ENCODE measurements around the gene ALPG. TPM values are rescaled to one million over a fixed set of nuclear protein-coding genes. Genes with fewer than 3 reads are reported as not detected.

ALPG gene
- total and polyA plus RNA-seq, 2 donors (not counting 3 experiments of a cell fraction or from before 2014, with no cell fraction given): not detected

GRCh38 chr2:232372231-232373208 lies 34.1 kb upstream of the ALPG start:
- no peaks in the 10 kb centered on the region for H3K9me1 ChIP-seq (replicated peaks; ENCODE audit: control insufficient read depth, extremely low read depth, insufficient read depth, low read length)
- CTCF ChIA-PET: interaction anchor here (1.3 to 1.6 kb wide), 3 partner anchors 36 to 472 kb away, joined by 3 to 7 read pairs (median 4); no protein-coding TSS in a partner anchor
- H2AFZ ChIP-seq (ENCODE audit: low read depth, low read length): no peak overlapping the region
- TF ChIP-seq CTCF (IDR thresholded peaks at IDR 0.05; ENCODE audit: extremely low read depth in 1 of 2, insufficient read depth in 1 of 2, low read depth in 1 of 2, low read length in 2 of 2) (no peak), FOS (IDR thresholded peaks at IDR 0.05; ENCODE audit: borderline replicate concordance, insufficient read depth, low read length) (no peak)
- POLR2A ChIA-PET: no interaction called here
- no peaks in the 10 kb centered on the region for H3K36me3 ChIP-seq (ENCODE audit: control insufficient read depth in 2 of 2, extremely low read depth in 1 of 2, insufficient read depth in 2 of 2, low read length in 2 of 2)
- no TSS peak for BruUV-seq (replicated peaks)
- DNase-seq (ENCODE audit: low read depth, low spot score): no peak
- no peak for FAIRE-seq
- H3K4me3 ChIP-seq (replicated peaks in 1 of 3; ENCODE audit: insufficient read depth in 1 of 3, low read depth in 1 of 3, low read length in 3 of 3): no peak overlapping the region
- no peak overlapping the region for H3K27ac ChIP-seq (ENCODE audit: insufficient read depth, low read depth, low read length)
- H3K4me2 ChIP-seq (ENCODE audit: insufficient read depth, low read length): no peak overlapping the region
- intact Hi-C loops (cut with micrococcal nuclease): no loop called here
- no peaks in the 10 kb centered on the region for H3K79me2 ChIP-seq (ENCODE audit: control insufficient read depth, insufficient read depth, low read length)
- H3K9me3 ChIP-seq (replicated peaks; ENCODE audit: control insufficient read depth, insufficient read depth, low read length): no peaks in the 10 kb centered on the region
- H3K9ac ChIP-seq (replicated peaks; ENCODE audit: extremely low read depth, insufficient read depth, low read length): no peak overlapping the region
- dilution Hi-C loops (cut with MboI; ENCODE audit: extremely low pct_ligation_motif_present, low sequenced_read_pairs): no loop called here
- no peaks in the 10 kb centered on the region for H3K4me1 ChIP-seq (ENCODE audit: control insufficient read depth, extremely low read depth, insufficient read depth, low read length)
- no peaks in the 10 kb centered on the region for H4K20me1 ChIP-seq (replicated peaks; ENCODE audit: control insufficient read depth, extremely low read depth, insufficient read depth, low read length)
- H3K27me3 ChIP-seq (ENCODE audit: control insufficient read depth in 2 of 2, insufficient read depth in 2 of 2, low read length in 2 of 2): peaks cover 5 to 13% of the 10 kb centered on the region in 2 experiments

GRCh38 chr2:232374356-232374755 lies 32.3 kb upstream of the ALPG start:
- dilution Hi-C loops (cut with MboI; ENCODE audit: extremely low pct_ligation_motif_present, low sequenced_read_pairs): no loop called here
- intact Hi-C loops (cut with micrococcal nuclease): no loop called here
- TF ChIP-seq, protein P1, sequence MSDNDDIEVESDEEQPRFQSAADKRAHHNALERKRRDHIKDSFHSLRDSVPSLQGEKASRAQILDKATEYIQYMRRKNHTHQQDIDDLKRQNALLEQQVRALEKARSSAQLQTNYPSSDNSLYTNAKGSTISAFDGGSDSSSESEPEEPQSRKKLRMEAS (IDR thresholded peaks at IDR 0.05; ENCODE audit: insufficient read depth, insufficient read length): no peak
- TF ChIP-seq GATA2 (IDR thresholded peaks at IDR 0.05; ENCODE audit: insufficient read depth, insufficient read length, low read depth, low read length) (no peak), MYC (IDR thresholded peaks at IDR 0.05; ENCODE audit: low read depth, low read length) (no peak), POLR2A (IDR thresholded peaks at IDR 0.05; ENCODE audit: low read depth, low read length) (no peak), EZH2 (IDR thresholded peaks at IDR 0.05; ENCODE audit: borderline replicate concordance, low read depth, low read length, severe bottlenecking) (no peak), JUN (IDR thresholded peaks at IDR 0.05; ENCODE audit: borderline replicate concordance, insufficient read depth, insufficient read length, low read depth) (no peak), CTCF (IDR thresholded peaks at IDR 0.05; ENCODE audit: extremely low read depth in 1 of 2, insufficient read depth in 1 of 2, low read depth in 1 of 2, low read length in 2 of 2) (no peak), POLR2AphosphoS5 (IDR thresholded peaks at IDR 0.05; ENCODE audit: insufficient read depth, low read depth, low read length) (no peak), FOS (IDR thresholded peaks at IDR 0.05; ENCODE audit: borderline replicate concordance, insufficient read depth, low read length) (no peak)

More at GRCh38 chr2:232374356-232374755, 32.3 kb upstream of the ALPG start:
- H2AFZ ChIP-seq (ENCODE audit: low read depth, low read length): no peak overlapping the region
- no peaks in the 10 kb centered on the region for H3K79me2 ChIP-seq (ENCODE audit: control insufficient read depth, insufficient read depth, low read length)
- ChIA-PET POLR2A (no interaction called here), CTCF (interaction anchor here (1.3 to 1.6 kb wide), 2 partner anchors 468 to 474 kb away, joined by 3 to 7 read pairs; no protein-coding TSS in a partner anchor)
- no peaks in the 10 kb centered on the region for H4K20me1 ChIP-seq (replicated peaks; ENCODE audit: control insufficient read depth, extremely low read depth, insufficient read depth, low read length)
- no peaks in the 10 kb centered on the region for H3K4me1 ChIP-seq (ENCODE audit: control insufficient read depth, extremely low read depth, insufficient read depth, low read length)
- DNase-seq (ENCODE audit: low read depth, low spot score) (no peak), FAIRE-seq (no peak)
- no peak overlapping the region for H3K4me2 ChIP-seq (ENCODE audit: insufficient read depth, low read length)
- no peaks in the 10 kb centered on the region for H3K9me1 ChIP-seq (replicated peaks; ENCODE audit: control insufficient read depth, extremely low read depth, insufficient read depth, low read length)
- no TSS peak for BruUV-seq (replicated peaks)
- no peaks in the 10 kb centered on the region for H3K9me3 ChIP-seq (replicated peaks; ENCODE audit: control insufficient read depth, insufficient read depth, low read length)
- no peak overlapping the region for H3K4me3 ChIP-seq (replicated peaks in 1 of 3; ENCODE audit: insufficient read depth in 1 of 3, low read depth in 1 of 3, low read length in 3 of 3)
- no peaks in the 10 kb centered on the region for H3K36me3 ChIP-seq (ENCODE audit: control insufficient read depth in 2 of 2, extremely low read depth in 1 of 2, insufficient read depth in 2 of 2, low read length in 2 of 2)
- H3K9ac ChIP-seq (replicated peaks; ENCODE audit: extremely low read depth, insufficient read depth, low read length): no peak overlapping the region
- H3K27me3 ChIP-seq (ENCODE audit: control insufficient read depth in 2 of 2, insufficient read depth in 2 of 2, low read length in 2 of 2): peaks cover 5 to 13% of the 10 kb centered on the region in 2 experiments
- H3K27ac ChIP-seq (ENCODE audit: insufficient read depth, low read depth, low read length): no peak overlapping the region

All from endothelial cell of umbilical vein (primary cell).